PC-9 (cell line): ENCODE data around the gene GMEB1.

ENCODE experiments used
- EZH2 ChIP-seq: fragments of 200-600 bp; sonication (generic); IDR thresholded peaks from 2 replicates; pipeline ENCODE4 v1.8.0; 2017; ENCODE audit warnings: antibody characterized with exemption, low read depth
- TF ChIP-seq, protein P1 (sequence below): fragments of 200-600 bp; sonication (generic); conservative IDR thresholded peaks from 2 replicates; pipeline ENCODE4 v1.6.1; 2017; ENCODE audit warnings: mixed run types, antibody characterized with exemption, mild to moderate bottlenecking, moderate library complexity

GRCh38 chr1:28642847-28643635 is 25.5 kb upstream of the GMEB1 start, which contains the start of gene TAF12:
- TF ChIP-seq, protein P1, sequence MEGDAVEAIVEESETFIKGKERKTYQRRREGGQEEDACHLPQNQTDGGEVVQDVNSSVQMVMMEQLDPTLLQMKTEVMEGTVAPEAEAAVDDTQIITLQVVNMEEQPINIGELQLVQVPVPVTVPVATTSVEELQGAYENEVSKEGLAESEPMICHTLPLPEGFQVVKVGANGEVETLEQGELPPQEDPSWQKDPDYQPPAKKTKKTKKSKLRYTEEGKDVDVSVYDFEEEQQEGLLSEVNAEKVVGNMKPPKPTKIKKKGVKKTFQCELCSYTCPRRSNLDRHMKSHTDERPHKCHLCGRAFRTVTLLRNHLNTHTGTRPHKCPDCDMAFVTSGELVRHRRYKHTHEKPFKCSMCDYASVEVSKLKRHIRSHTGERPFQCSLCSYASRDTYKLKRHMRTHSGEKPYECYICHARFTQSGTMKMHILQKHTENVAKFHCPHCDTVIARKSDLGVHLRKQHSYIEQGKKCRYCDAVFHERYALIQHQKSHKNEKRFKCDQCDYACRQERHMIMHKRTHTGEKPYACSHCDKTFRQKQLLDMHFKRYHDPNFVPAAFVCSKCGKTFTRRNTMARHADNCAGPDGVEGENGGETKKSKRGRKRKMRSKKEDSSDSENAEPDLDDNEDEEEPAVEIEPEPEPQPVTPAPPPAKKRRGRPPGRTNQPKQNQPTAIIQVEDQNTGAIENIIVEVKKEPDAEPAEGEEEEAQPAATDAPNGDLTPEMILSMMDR, result no peak; the same call in 1 of the 2 replicates
- TF ChIP-seq EZH2, result no peak
